SU-DHL-6 (cell line): Measurements from ENCODE around the gene NOX3.

Experiments
- EZH2phosphoT487 ChIP-seq: fragments of 200-600 bp; sonication (generic), shearing (Covaris generic); conservative IDR thresholded peaks from 2 replicates; pipeline ENCODE4 v1.6.1; 2018; ENCODE audit warnings: mild to moderate bottlenecking, antibody characterized with exemption, low read length, moderate library complexity, mixed read lengths
- TF ChIP-seq, protein P1 (sequence below): fragments of 200-600 bp; sonication (generic); IDR thresholded peaks from one replicate; pipeline ENCODE4 v1.5.1; 2017; ENCODE audit warnings: antibody characterized with exemption, mild to moderate bottlenecking, low read length, moderate library complexity; ENCODE audit not compliant: insufficient read depth, poor library complexity, severe bottlenecking

DNA sequence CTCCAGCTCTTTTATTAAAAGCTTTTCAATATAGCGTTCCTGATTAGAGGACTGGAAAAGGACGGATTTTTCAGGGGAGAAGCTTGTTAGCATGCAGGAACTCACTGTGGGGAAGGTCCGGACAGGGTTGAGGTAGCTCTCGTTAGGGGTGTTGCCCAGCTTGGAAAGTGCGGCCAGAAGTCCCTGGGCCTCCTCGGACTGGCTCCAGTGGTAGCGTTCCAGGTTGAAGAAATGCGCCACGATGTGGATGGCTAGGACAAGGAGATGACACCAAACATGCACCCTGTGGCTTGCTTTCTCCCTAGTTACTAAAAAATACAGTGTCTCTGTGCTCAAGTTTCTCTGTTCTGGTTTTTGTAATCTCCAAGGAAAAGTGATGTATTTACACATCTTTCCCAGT lies 12.5 kb downstream of the NOX3 start:
- TF ChIP-seq, protein P1, sequence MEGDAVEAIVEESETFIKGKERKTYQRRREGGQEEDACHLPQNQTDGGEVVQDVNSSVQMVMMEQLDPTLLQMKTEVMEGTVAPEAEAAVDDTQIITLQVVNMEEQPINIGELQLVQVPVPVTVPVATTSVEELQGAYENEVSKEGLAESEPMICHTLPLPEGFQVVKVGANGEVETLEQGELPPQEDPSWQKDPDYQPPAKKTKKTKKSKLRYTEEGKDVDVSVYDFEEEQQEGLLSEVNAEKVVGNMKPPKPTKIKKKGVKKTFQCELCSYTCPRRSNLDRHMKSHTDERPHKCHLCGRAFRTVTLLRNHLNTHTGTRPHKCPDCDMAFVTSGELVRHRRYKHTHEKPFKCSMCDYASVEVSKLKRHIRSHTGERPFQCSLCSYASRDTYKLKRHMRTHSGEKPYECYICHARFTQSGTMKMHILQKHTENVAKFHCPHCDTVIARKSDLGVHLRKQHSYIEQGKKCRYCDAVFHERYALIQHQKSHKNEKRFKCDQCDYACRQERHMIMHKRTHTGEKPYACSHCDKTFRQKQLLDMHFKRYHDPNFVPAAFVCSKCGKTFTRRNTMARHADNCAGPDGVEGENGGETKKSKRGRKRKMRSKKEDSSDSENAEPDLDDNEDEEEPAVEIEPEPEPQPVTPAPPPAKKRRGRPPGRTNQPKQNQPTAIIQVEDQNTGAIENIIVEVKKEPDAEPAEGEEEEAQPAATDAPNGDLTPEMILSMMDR: no peak
- TF ChIP-seq EZH2phosphoT487: no peak
